ENCODE results near the gene SEMA3A.

DNA sequence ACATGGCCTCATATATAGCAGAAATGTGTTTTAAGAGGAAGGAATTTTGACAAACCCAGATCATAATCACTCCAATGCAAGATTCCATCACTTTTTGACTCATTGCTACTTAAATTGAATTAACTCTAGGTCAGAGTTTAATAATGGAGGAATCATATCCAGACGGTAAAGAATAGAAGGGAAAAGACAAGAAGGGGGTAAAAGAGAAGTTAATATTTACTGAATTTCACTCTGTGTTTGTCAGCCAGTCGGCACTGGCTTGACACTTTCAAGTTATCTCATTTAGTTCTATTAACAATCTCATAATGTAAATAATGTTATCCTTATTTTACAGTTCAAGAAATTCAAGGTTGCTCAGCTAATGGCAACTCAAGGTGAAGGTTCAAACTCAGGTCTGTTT lies 147.5 kb downstream of the SEMA3A start:
- TF ChIP-seq, protein P1, sequence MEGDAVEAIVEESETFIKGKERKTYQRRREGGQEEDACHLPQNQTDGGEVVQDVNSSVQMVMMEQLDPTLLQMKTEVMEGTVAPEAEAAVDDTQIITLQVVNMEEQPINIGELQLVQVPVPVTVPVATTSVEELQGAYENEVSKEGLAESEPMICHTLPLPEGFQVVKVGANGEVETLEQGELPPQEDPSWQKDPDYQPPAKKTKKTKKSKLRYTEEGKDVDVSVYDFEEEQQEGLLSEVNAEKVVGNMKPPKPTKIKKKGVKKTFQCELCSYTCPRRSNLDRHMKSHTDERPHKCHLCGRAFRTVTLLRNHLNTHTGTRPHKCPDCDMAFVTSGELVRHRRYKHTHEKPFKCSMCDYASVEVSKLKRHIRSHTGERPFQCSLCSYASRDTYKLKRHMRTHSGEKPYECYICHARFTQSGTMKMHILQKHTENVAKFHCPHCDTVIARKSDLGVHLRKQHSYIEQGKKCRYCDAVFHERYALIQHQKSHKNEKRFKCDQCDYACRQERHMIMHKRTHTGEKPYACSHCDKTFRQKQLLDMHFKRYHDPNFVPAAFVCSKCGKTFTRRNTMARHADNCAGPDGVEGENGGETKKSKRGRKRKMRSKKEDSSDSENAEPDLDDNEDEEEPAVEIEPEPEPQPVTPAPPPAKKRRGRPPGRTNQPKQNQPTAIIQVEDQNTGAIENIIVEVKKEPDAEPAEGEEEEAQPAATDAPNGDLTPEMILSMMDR (conservative IDR thresholded peaks at IDR 0.05; ENCODE audit: low read length) = no peak
- TF ChIP-seq EZH2phosphoT487 (IDR thresholded peaks at IDR 0.05; ENCODE audit: borderline replicate concordance, low read depth, low read length) = no peak

Measured in OCI-LY7 (cell line).